Neutrophil (primary cell): ENCODE data around the gene OBSL1.

Experiments used
- H3K27ac ChIP-seq: fragments of 200-600 bp; sonication (generic); 2 replicates; pipeline ENCODE4 v1.5.1; 2016; ENCODE audit warnings: mild to moderate bottlenecking, moderate library complexity
- H3K27me3 ChIP-seq: fragments of 200-600 bp; sonication (generic); 2 replicates; pipeline ENCODE4 v1.6.0; 2016; ENCODE audit warnings: mild to moderate bottlenecking
- H3K36me3 ChIP-seq: fragments of 200-600 bp; sonication (generic); 2 replicates; pipeline ENCODE4 v1.5.1; 2017
- H3K4me1 ChIP-seq, 2 experiments: fragments of 200-600 bp in 1 of 2; sonication (generic) in 1 of 2; 1 replicate in 1 of 2; 2 replicates in 1 of 2; pipeline versions ENCODE4 v1.5.1 to v1.6.1; 2013 to 2016; ENCODE audit warnings: low read depth in 1 of 2, low read length in 1 of 2, mild to moderate bottlenecking in 1 of 2, moderate library complexity in 1 of 2; ENCODE audit not compliant: control insufficient read depth in 1 of 2, insufficient read depth in 1 of 2
- H3K4me3 ChIP-seq, 2 experiments: fragments of 200-600 bp in 1 of 2; sonication (generic) in 1 of 2; 1 replicate in 1 of 2; 2 replicates in 1 of 2; pipeline ENCODE4 v1.5.1; 2013 to 2016; ENCODE audit warnings: low read depth in 1 of 2, low read length in 1 of 2, mild to moderate bottlenecking in 1 of 2, moderate library complexity in 1 of 2
- H3K9me3 ChIP-seq: fragments of 200-600 bp; sonication (generic); 2 replicates; pipeline ENCODE4 v1.5.1; 2016
- CTCF ChIP-seq: fragments of 200-600 bp; sonication (generic); IDR thresholded peaks from 2 replicates; pipeline ENCODE4 v1.5.1; 2016; ENCODE audit warnings: antibody characterized with exemption

The OBSL1 gene

GRCh38 chr2:219549619-219550018 is 21.7 kb downstream of the OBSL1 start:
- peaks cover 100% of the 10 kb centered on the region for H3K27me3 ChIP-seq
- no peaks in the 10 kb centered on the region for H3K9me3 ChIP-seq
- no peak overlapping the region for H3K27ac ChIP-seq
- peaks cover 9 to 16% of the 10 kb centered on the region in 2 experiments for H3K4me1 ChIP-seq
- no peak overlapping the region for H3K4me3 ChIP-seq
- H3K36me3 ChIP-seq: no peaks in the 10 kb centered on the region
- TF ChIP-seq CTCF: no peak

GRCh38 chr2:219548990-219549389 is 22.3 kb downstream of the OBSL1 start:
- Histone ChIP-seq H3K4me1 (peaks cover 12 to 19% of the 10 kb centered on the region in 2 experiments), H3K27me3 (peaks cover 100% of the 10 kb centered on the region)

GRCh38 chr2:219547621-219548020 is 23.7 kb downstream of the OBSL1 start:
- Histone ChIP-seq H3K4me1 (peaks cover 20 to 28% of the 10 kb centered on the region in 2 experiments), H3K27ac (no peak overlapping the region), H3K4me3 (no peak overlapping the region), H3K9me3 (no peaks in the 10 kb centered on the region), H3K36me3 (no peaks in the 10 kb centered on the region), H3K27me3 (peaks cover 100% of the 10 kb centered on the region)
- TF ChIP-seq CTCF: no peak

More at GRCh38 chr2:219548990-219549389, 22.3 kb downstream of the OBSL1 start:
- H3K9me3 ChIP-seq: no peaks in the 10 kb centered on the region
- no peak overlapping the region for H3K27ac ChIP-seq
- H3K36me3 ChIP-seq: no peaks in the 10 kb centered on the region
- no peak for TF ChIP-seq CTCF
- H3K4me3 ChIP-seq: no peak overlapping the region

- no peak for TF ChIP-seq CTCF
- Histone ChIP-seq H3K4me3 (no peak overlapping the region), H3K4me1 (peaks cover 15 to 23% of the 10 kb centered on the region in 2 experiments)
These were observed 25.4 kb downstream of the OBSL1 start for GRCh38 chr2:219545943-219546352.

GRCh38 chr2:219545295-219545942 is 25.9 kb downstream of the OBSL1 start:
- H3K4me3 ChIP-seq: no peak overlapping the region
- H3K27me3 ChIP-seq: peaks cover 100% of the 10 kb centered on the region
- H3K9me3 ChIP-seq: no peaks in the 10 kb centered on the region
- no peak for TF ChIP-seq CTCF
- peaks cover 15 to 23% of the 10 kb centered on the region in 2 experiments for H3K4me1 ChIP-seq
- H3K36me3 ChIP-seq: no peaks in the 10 kb centered on the region
- H3K27ac ChIP-seq: no peak overlapping the region

More at GRCh38 chr2:219545943-219546352, 25.4 kb downstream of the OBSL1 start:
- Histone ChIP-seq H3K36me3 (no peaks in the 10 kb centered on the region), H3K9me3 (no peaks in the 10 kb centered on the region), H3K27me3 (peaks cover 100% of the 10 kb centered on the region), H3K27ac (no peak overlapping the region)
